GOT3 (cell line): ENCODE results near the gene SOCS2.
"Not testable (repeated sequence)": the region's sequence is repeated elsewhere in the genome, so short reads cannot be mapped to it uniquely, and the experiment has no call there.

ENCODE experiments used
- DNase-seq: peaks from one replicate; lab custom pipeline; 2025; ENCODE audit warnings: mixed read lengths; lab: John Stamatoyannopoulos, UW

Gene SOCS2

GRCh38 chr12:93571925-93572711, at the start of gene SOCS2:
Gene SOCS2, plus strand, starts transcription at chr12:93572675. Its CDS starts 223 bp downstream, at chr12:93572898.
- no peak for DNase-seq

GRCh38 chr12:93524386-93525133, 47.9 kb upstream of the SOCS2 start:
- DNase-seq = no peak

- no peak for DNase-seq
These were observed 45.6 kb upstream of the SOCS2 start for GRCh38 chr12:93526786-93527428.

GRCh38 chr12:93530358-93530757, 42.1 kb upstream of the SOCS2 start:
- no peak for DNase-seq

- no peak for DNase-seq
These were observed 39.2 kb upstream of the SOCS2 start for GRCh38 chr12:93533310-93533709.

- no peak for DNase-seq
These were observed 36.2 kb upstream of the SOCS2 start for GRCh38 chr12:93536111-93536765.

GRCh38 chr12:93536766-93537488, 35.5 kb upstream of the SOCS2 start:
- no peak for DNase-seq

- DNase-seq = no peak
These were observed 34.7 kb upstream of the SOCS2 start for GRCh38 chr12:93537769-93538168.

GRCh38 chr12:93539821-93540220, 32.7 kb upstream of the SOCS2 start:
- no peak for DNase-seq

GRCh38 chr12:93540466-93540865, 32.0 kb upstream of the SOCS2 start:
- no peak for DNase-seq

- DNase-seq = no peak
These were observed 30.8 kb upstream of the SOCS2 start for GRCh38 chr12:93541578-93542225.

GRCh38 chr12:93547778-93548177, 24.7 kb upstream of the SOCS2 start:
- DNase-seq = no peak

- DNase-seq = no peak
These were observed 23.3 kb upstream of the SOCS2 start for GRCh38 chr12:93549174-93549573.

GRCh38 chr12:93550748-93551611, 21.5 kb upstream of the SOCS2 start:
- DNase-seq = no peak

- no peak for DNase-seq
These were observed 20.0 kb upstream of the SOCS2 start for GRCh38 chr12:93552427-93552826.

- DNase-seq = not testable (repeated sequence)
These were observed 14.6 kb upstream of the SOCS2 start for GRCh38 chr12:93557879-93558278.

GRCh38 chr12:93558685-93559084, 13.8 kb upstream of the SOCS2 start:
- DNase-seq = not testable (repeated sequence)

- no peak for DNase-seq
These were observed 8.5 kb upstream of the SOCS2 start for GRCh38 chr12:93563807-93564538.

GRCh38 chr12:93565760-93566159, 6.7 kb upstream of the SOCS2 start:
- no peak for DNase-seq
